Right renal cortex interstitium (tissue), 3 donors: ENCODE data around the gene THADA. TPM values are rescaled to one million over a fixed set of nuclear protein-coding genes. Genes with fewer than 3 reads are reported as not detected.

Source experiments
- DNase-seq, 3 donors: peaks; one replicate each; pipeline ENCODE4 v3.0.0-alpha.2; 2013; ENCODE audit warnings: low read depth in 3 of 3, low spot score in 2 of 3
- polyA plus RNA-seq, 3 donors: library from polyadenylated mRNA; unstranded; fragments of 120-200 nt; gene quantifications; one replicate each; pipeline ENCODE4 v1.2.1, GENCODE V29; 2013; ENCODE audit not compliant: insufficient read length in 3 of 3

The THADA gene
- polyA plus RNA-seq, 3 donors = 33.6 to 35.1 (median 34.5) TPM

- no peak for DNase-seq
Observed at GRCh38 chr2:43368483-43369385, 227.1 kb downstream of the THADA start.

GRCh38 chr2:43367012-43367782 is 228.6 kb downstream of the THADA start:
- DNase-seq = no peak

- no peak for DNase-seq
Observed at GRCh38 chr2:43363120-43363519, 232.7 kb downstream of the THADA start.

GRCh38 chr2:43361286-43361685 is 234.6 kb downstream of the THADA start:
- DNase-seq = no peak

GRCh38 chr2:43360137-43360536 is 235.7 kb downstream of the THADA start:
- DNase-seq = no peak

GRCh38 chr2:43358410-43359201 is 237.2 kb downstream of the THADA start:
- DNase-seq = no peak

GRCh38 chr2:43356774-43357173 is 239.1 kb downstream of the THADA start:
- no peak for DNase-seq

- no peak for DNase-seq
Observed at GRCh38 chr2:43355399-43355798, 240.4 kb downstream of the THADA start.

- no peak for DNase-seq
Observed at GRCh38 chr2:43349904-43350303, 245.9 kb downstream of the THADA start.

GRCh38 chr2:43348908-43349661 is 246.8 kb downstream of the THADA start:
- no peak for DNase-seq

- DNase-seq = no peak
Observed at GRCh38 chr2:43347746-43348145, 248.1 kb downstream of the THADA start.

- DNase-seq = no peak
Observed at GRCh38 chr2:43346602-43347567, 249.0 kb downstream of the THADA start.

GRCh38 chr2:43345872-43346271 is 250.0 kb downstream of the THADA start:
- no peak for DNase-seq

- DNase-seq = no peak
Observed at GRCh38 chr2:43345391-43345813, 250.4 kb downstream of the THADA start.

GRCh38 chr2:43344868-43345373 is 250.9 kb downstream of the THADA start:
- DNase-seq = no peak

- DNase-seq = no peak
Observed at GRCh38 chr2:43343573-43344304, 252.1 kb downstream of the THADA start.

- DNase-seq = no peak
Observed at GRCh38 chr2:43341959-43342757, 253.7 kb downstream of the THADA start.
